ENCODE results near the gene NDUFS7.

NDUFS7 gene

GRCh38 chr19:1401138-1401888 lies 17.6 kb downstream of the NDUFS7 start, which contains the start of gene GAMT:
Gene GAMT (minus strand): TSS chr19:1401542. CDS start chr19:1401476, 66 bp downstream.
- peak; percentile 23 for DNase-seq (ENCODE audit: low read depth)

- no peak for DNase-seq (ENCODE audit: low read depth)
Observed at GRCh38 chr19:1401889-1402217, 18.1 kb downstream of the NDUFS7 start.

DNA sequence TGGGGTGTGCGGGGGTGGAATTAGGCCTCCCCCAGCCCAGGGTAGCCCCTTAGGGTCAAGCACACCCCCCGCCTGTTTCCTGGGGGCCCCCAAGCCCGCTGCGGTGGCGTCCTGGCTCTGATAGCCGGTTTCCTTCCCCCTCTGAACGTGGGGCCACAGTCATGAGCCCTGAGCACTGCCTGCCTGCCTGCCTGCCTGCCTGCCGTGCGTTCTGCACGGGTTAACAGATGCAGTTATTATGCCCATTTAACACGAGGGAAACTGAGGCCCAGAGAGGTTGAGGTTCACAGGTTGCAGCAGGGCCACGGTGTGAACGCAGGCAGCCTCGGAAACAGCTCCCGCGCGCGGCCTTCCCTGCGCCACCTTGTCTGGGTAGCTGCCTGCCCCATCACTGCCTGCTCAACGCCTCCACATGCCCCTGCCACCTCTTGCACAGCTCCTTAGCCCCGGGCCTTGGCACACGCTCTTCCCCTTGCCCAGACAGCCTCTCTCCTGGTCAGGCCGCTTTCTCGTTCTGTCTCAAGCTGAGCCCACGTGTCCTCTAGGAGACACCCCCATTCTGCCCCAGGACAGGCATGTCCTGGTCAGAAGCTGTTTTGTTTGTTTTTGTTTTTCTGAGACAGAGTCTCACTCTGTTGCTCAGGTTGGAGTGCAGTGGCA lies 18.8 kb downstream of the NDUFS7 start:
- no peak for DNase-seq (ENCODE audit: low read depth)

- DNase-seq (ENCODE audit: low read depth): peak; percentile 99
Observed at GRCh38 chr19:1406774-1407527, 23.2 kb downstream of the NDUFS7 start.

GRCh38 chr19:1407528-1408299 lies 24.0 kb downstream of the NDUFS7 start, which contains the start of gene DAZAP1:
Gene DAZAP1 (plus strand): TSS chr19:1407586. CDS start chr19:1407774, 188 bp downstream.
- DNase-seq (ENCODE audit: low read depth): peak; percentile 38

GRCh38 chr19:1408300-1409203 lies 24.8 kb downstream of the NDUFS7 start:
- peak; percentile 34 for DNase-seq (ENCODE audit: low read depth)

DNA sequence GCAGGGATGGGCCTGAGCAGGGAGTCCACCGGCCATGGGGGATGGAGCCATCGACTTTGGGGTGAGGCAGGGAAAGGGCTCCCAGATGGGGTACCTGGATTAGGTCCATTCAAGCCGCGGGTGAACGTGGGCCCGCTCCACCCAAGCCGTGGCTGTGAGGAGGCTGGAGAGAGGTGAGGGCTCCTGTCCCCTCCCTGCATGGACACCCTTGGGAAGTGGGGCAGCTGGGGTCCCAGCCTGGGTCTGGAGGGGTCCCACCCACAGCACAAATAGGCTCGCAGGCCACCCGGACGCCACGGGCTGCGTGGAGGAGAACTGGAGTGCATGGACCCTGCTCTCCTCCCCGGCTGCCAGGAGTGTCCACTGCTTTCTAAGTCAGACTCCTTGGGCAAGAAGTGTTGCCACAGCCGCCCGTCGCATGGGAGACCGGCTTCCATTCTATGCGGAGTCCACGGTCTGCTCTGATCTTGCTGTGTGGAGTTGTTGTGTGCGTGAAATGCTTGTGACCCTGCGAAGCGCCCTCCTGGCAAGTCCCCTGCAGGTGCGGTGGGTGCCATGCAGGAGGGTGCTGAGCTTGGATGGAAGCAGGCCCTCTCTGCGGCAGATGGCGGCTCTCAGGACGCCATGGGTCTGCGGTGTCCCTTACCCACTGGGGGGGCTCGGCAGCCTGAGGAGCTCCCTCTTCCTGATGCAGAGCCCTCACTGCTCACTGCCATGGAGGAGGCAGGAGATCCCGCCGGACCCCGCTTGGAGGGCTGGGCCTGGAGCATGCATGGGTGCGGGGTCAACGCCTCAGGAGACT lies 25.7 kb downstream of the NDUFS7 start:
- no peak for DNase-seq (ENCODE audit: low read depth)

GRCh38 chr19:1410136-1410786 lies 26.6 kb downstream of the NDUFS7 start:
- DNase-seq (ENCODE audit: low read depth): no peak

- DNase-seq (ENCODE audit: low read depth): no peak
Observed at GRCh38 chr19:1410789-1411188, 27.1 kb downstream of the NDUFS7 start.

DNA sequence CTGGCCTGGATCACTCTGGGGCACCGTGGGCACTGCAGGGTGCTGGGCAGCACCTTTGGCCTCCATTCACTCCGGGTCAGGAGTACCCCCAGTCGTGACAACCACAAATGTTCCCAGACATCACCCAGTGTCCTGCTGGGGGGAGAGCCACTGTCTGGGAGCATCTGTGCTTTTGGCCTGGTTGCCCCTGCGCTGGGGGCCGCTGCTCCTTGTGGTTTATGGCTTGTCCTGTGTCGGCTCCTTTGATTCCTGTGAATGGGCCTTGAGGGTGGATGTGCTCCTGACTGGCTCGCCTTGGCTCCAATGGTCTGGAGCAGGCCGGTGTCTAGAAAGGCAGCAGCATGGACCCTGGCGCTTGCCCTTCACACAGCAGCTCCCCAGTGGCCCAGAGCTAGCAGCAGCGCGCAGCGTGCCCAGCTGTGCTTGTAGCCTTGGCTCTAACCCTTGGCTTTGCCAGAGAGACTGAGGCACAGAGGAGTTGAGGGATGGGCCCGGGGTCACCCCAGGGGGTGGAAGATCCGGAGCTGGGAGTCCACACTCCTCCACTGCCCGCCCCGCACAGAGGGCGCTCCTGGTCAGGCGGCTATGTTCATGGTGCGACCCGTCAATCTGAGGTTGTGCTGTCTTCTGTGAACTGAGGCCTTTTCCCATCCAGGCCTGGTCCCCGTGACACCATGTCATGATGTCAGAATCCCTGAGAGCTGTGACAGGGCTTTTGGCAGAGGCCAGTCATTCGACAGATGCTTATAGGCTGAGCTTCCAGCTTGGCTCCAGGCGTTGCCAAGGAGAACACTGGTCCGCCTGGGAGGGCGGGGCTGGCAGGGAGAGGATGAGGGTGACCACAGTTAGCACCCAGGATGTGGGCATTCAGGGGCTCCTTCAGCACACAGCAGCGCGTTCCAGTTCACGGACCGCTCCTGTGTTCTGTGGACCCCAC lies 27.8 kb downstream of the NDUFS7 start:
- no peak for DNase-seq (ENCODE audit: low read depth)

DNA sequence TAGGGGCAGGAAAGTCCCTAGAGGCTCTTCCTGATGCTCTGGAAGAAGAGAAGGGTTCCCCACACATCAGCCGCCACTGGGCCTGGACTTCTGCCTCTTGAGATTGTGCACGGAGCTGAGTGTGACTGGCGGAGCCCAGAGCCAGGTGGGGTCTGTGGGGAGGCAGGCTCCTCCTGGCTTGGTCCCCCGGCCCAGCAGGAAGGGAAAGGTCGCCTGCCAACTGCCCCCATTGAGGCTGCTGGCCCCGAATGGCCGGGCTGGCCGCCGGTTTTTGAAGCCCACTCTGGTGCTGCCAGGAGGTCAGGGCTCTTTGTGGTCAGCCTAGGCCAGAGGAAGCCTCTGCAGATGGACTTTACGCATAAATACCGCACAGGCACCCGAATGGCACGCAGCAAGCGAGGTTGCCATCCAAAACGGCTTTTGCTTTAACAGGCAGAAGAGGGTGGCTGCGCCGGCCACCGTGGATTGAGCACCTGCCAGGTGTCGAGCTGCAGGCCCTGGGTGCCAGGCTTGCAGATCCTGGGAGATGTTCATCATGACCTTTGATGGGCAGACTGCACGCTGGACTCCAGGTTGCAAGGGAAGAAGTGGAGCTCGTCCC lies 28.7 kb downstream of the NDUFS7 start:
- DNase-seq (ENCODE audit: low read depth): no peak

DNA sequence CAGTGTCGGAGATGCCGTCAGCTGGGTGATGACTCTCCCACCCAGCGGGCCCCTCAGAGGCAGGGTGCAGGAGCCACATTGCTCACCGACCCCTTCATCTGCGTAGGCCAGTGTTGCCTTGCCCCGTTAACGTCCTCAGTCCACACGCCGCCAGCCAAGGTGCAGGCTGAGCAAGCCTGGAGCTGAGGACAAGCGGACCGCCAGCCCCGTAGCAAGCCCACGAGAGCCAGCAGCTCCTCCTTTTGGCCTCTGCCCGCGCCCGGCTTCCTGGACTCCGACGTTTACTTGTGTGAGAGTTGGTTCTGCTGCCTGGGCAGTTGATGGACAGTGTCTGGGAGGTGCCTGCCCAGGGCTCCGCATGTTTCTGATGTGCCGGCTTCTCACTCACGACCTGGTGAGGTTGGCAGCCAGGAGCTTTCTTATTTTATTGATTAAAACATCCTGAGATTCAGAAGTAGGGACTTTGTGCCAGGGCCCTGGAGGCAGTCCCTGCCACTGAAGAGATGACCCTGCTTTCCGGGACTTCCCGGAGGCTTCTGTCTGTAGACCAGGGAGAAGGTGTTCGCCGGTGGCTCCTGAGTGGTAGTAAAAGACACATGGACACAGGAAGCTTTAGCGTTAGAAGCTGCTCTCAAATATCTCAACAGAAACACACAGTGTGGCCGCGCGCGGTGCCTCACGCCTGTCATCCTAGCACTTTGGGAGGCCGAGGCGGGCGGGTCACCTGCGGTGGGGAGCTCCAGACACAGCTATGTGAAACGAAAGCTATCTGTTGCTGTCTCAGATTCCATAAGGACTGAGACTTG lies 29.5 kb downstream of the NDUFS7 start:
- no peak for DNase-seq (ENCODE audit: low read depth)

DNA sequence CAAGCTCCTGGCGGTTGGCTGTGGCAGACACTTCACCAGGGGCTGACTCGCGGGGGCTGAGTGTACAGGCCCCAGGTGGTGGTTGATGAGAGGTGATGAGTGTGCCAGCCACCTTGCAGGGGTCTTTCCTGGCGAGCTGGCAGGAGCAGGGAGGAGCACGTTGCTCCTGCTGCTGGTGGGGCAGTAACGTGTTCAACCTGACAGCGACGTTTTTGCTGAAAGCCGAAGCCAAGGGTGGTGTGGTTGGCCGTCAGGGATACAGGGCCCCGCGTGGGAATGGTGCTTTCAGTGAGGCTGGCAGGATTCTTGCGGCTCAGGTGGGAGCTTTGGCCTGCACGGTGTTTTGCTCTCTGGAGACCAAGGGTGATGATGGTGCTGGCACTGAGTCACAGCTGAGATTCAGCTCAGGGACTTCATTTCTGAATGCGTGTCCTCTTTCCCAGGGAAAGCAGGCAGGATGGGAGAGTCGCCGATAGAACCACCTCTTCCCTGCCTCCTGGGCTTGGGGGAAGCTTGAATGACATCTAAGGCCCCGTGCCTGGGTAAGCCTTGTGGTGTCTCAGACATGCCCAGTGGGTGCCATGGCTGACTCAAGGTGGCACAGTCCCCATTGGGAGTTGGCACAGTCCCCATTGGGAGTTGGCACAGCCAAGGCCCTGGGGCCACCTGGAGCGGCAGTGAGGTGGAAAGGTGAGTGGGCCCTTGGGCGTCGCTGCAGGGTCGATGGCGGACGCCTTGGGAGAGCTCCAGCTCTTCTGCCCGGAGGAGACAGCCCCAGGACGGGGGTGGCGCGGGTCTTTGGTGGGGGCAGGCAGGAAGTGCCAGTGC lies 32.5 kb downstream of the NDUFS7 start:
- DNase-seq (ENCODE audit: low read depth): no peak

DNA sequence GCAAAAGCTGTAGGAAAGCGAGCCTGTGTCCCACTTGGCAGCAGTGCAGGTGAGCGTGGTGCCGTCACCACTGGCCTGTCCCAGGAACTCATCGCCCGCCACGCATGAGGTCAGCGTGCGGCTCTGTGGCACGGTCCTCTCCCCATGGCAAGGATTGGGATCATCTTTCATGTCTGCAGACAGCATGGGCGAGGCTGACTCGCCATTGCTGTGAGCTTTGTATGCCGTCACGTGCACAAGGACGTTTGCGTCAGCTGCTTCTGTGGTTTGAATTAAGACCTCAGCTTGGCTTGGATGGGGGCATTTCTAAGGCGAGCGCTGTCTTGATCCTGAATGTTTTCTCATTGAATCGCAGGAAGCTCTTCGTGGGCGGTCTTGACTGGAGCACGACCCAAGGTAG lies 33.4 kb downstream of the NDUFS7 start:
- no peak for DNase-seq (ENCODE audit: low read depth)

GRCh38 chr19:1417681-1418495 lies 34.2 kb downstream of the NDUFS7 start:
- no peak for DNase-seq (ENCODE audit: low read depth)

DNA sequence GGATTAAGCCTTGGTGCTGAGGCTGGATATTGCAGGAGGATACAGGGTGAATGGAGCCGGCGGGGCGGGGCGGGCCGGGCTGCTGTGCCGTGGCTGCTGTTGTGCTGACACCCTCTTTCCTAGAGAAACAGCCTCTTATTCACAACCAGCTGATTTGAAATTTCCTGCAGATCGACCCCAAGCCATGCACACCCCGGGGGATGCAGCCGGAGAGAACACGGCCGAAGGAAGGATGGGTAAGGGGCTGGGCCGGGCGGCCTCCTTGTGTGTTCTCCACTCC lies 34.7 kb downstream of the NDUFS7 start:
- no peak for DNase-seq (ENCODE audit: low read depth)

Data from activated gamma-delta T cell treated with anti-CD3 and anti-CD28 coated beads, Interleukin-2, amount 50 U/mL, for 16 hours (primary cell).